Measurements from ENCODE around the gene ADGRL1.
"Not testable (repeated sequence)": the region's sequence is repeated elsewhere in the genome, so short reads cannot be mapped to it uniquely, and the experiment has no call there.

ADGRL1 gene

GRCh38 chr19:14148751-14149410 lies 57.1 kb downstream of the ADGRL1 start:
- H2BK120ac ChIP-seq (ENCODE audit: low read depth, low read length), result no peak overlapping the region
- H2AK5ac ChIP-seq (ENCODE audit: low read depth, low read length), result peak overlapping the region; percentile 81
- no peak overlapping the region for H2BK12ac ChIP-seq (ENCODE audit: low read length)
- no peaks in the 10 kb centered on the region for H3K9me3 ChIP-seq (replicated peaks in 1 of 2; ENCODE audit: control insufficient read depth in 2 of 2, insufficient read depth in 1 of 2, low read depth in 1 of 2, low read length in 2 of 2)
- H3K4me3 ChIP-seq (ENCODE audit: low read length in 2 of 2), result no peak overlapping the region
- H3K27ac ChIP-seq (replicated peaks; ENCODE audit: low read length), result peak overlapping the region; percentile 47
- H2AFZ ChIP-seq (ENCODE audit: low read length), result no peak overlapping the region
- H3K9ac ChIP-seq (ENCODE audit: low read depth, low read length, poor library complexity), result no peak overlapping the region
- no peak overlapping the region for H4K91ac ChIP-seq (ENCODE audit: low read depth, low read length, poor library complexity)
- DNase-seq (ENCODE audit: low spot score), result no peak
- H3K4me2 ChIP-seq (ENCODE audit: insufficient read depth, low read length, poor library complexity, severe bottlenecking), result no peak overlapping the region
- peaks cover 16 to 20% of the 10 kb centered on the region in 2 donors for H3K36me3 ChIP-seq (replicated peaks in 1 of 2; ENCODE audit: control insufficient read depth in 2 of 2, insufficient read depth in 2 of 2, low read length in 2 of 2)
- no peak overlapping the region for H3K4ac ChIP-seq (ENCODE audit: low read length)
- H3K18ac ChIP-seq (ENCODE audit: low read length), result peak overlapping the region; percentile 53
- no peaks in the 10 kb centered on the region for H3K27me3 ChIP-seq (ENCODE audit: control insufficient read depth in 3 of 3, insufficient read depth in 3 of 3, low read depth in 1 of 3, low read length in 3 of 3)
- WGBS, 2 donors (ENCODE audit: extremely low coverage in 2 of 2, insufficient read length in 2 of 2, insufficient replicate concordance in 1 of 2), result no CpG with 5 or more reads among the region's 13 CpGs
- no peak overlapping the region for H3K14ac ChIP-seq (ENCODE audit: low read length)
- peak overlapping the region; percentile 21 for H4K8ac ChIP-seq (ENCODE audit: low read depth, low read length)
- H2BK15ac ChIP-seq (ENCODE audit: low read length), result no peak overlapping the region
- peaks cover 12% of the 10 kb centered on the region for H3K79me1 ChIP-seq (ENCODE audit: low read depth, low read length)
- H2BK5ac ChIP-seq (ENCODE audit: low read length), result no peak overlapping the region
- H3K4me1 ChIP-seq (ENCODE audit: control insufficient read depth in 2 of 2, insufficient read depth in 1 of 2, low read depth in 1 of 2, low read length in 2 of 2), result peaks cover 13 to 17% of the 10 kb centered on the region in 2 donors
- peak overlapping the region; percentile 70 for H3K23ac ChIP-seq (ENCODE audit: low read depth, low read length, poor library complexity)

GRCh38 chr19:14147797-14148605 lies 58.0 kb downstream of the ADGRL1 start:
- Histone ChIP-seq H2BK15ac (ENCODE audit: low read length) (no peak overlapping the region), H3K79me1 (ENCODE audit: low read depth, low read length) (peaks cover 12% of the 10 kb centered on the region), H4K91ac (ENCODE audit: low read depth, low read length, poor library complexity) (no peak overlapping the region), H3K4me1 (ENCODE audit: control insufficient read depth in 2 of 2, insufficient read depth in 1 of 2, low read depth in 1 of 2, low read length in 2 of 2) (peaks cover 13 to 17% of the 10 kb centered on the region in 2 donors), H2AK5ac (ENCODE audit: low read depth, low read length) (peak overlapping the region; percentile 70), H3K27me3 (ENCODE audit: control insufficient read depth in 3 of 3, insufficient read depth in 3 of 3, low read depth in 1 of 3, low read length in 3 of 3) (no peaks in the 10 kb centered on the region), H2AFZ (ENCODE audit: low read length) (peak overlapping the region; percentile 86), H3K4ac (ENCODE audit: low read length) (no peak overlapping the region), H2BK120ac (ENCODE audit: low read depth, low read length) (no peak overlapping the region), H3K27ac (replicated peaks; ENCODE audit: low read length) (peak overlapping the region; percentile 3), H3K4me2 (ENCODE audit: insufficient read depth, low read length, poor library complexity, severe bottlenecking) (no peak overlapping the region), H3K4me3 (ENCODE audit: low read length in 2 of 2) (peak overlapping the region in 1 of 2 donors; percentile 20), H2BK5ac (ENCODE audit: low read length) (no peak overlapping the region), H3K18ac (ENCODE audit: low read length) (peak overlapping the region; percentile 67), H3K9me3 (replicated peaks in 1 of 2; ENCODE audit: control insufficient read depth in 2 of 2, insufficient read depth in 1 of 2, low read depth in 1 of 2, low read length in 2 of 2) (no peaks in the 10 kb centered on the region), H3K36me3 (replicated peaks in 1 of 2; ENCODE audit: control insufficient read depth in 2 of 2, insufficient read depth in 2 of 2, low read length in 2 of 2) (peaks cover 15 to 17% of the 10 kb centered on the region in 2 donors), H3K23ac (ENCODE audit: low read depth, low read length, poor library complexity) (peak overlapping the region; percentile 70), H3K9ac (ENCODE audit: low read depth, low read length, poor library complexity) (peak overlapping the region; percentile 75), H4K8ac (ENCODE audit: low read depth, low read length) (no peak overlapping the region), H3K14ac (ENCODE audit: low read length) (no peak overlapping the region), H2BK12ac (ENCODE audit: low read length) (no peak overlapping the region)
- WGBS, 2 donors (ENCODE audit: extremely low coverage in 2 of 2, insufficient read length in 2 of 2, insufficient replicate concordance in 1 of 2), result no CpG with 5 or more reads among the region's 20 CpGs
- DNase-seq (ENCODE audit: low spot score), result no peak

GRCh38 chr19:14146789-14147216 lies 59.2 kb downstream of the ADGRL1 start:
- Histone ChIP-seq H3K4ac (ENCODE audit: low read length) (no peak overlapping the region), H2AFZ (ENCODE audit: low read length) (no peak overlapping the region), H3K27me3 (ENCODE audit: control insufficient read depth in 3 of 3, insufficient read depth in 3 of 3, low read depth in 1 of 3, low read length in 3 of 3) (no peaks in the 10 kb centered on the region), H3K79me1 (ENCODE audit: low read depth, low read length) (peaks cover 7% of the 10 kb centered on the region), H3K36me3 (replicated peaks in 1 of 2; ENCODE audit: control insufficient read depth in 2 of 2, insufficient read depth in 2 of 2, low read length in 2 of 2) (peaks cover 3 to 5% of the 10 kb centered on the region in 2 donors), H3K14ac (ENCODE audit: low read length) (no peak overlapping the region), H2BK15ac (ENCODE audit: low read length) (no peak overlapping the region), H3K23ac (ENCODE audit: low read depth, low read length, poor library complexity) (no peak overlapping the region), H2BK5ac (ENCODE audit: low read length) (no peak overlapping the region), H3K18ac (ENCODE audit: low read length) (no peak overlapping the region), H3K4me3 (ENCODE audit: low read length in 2 of 2) (no peak overlapping the region), H3K4me1 (ENCODE audit: control insufficient read depth in 2 of 2, insufficient read depth in 1 of 2, low read depth in 1 of 2, low read length in 2 of 2) (peaks cover 13 to 17% of the 10 kb centered on the region in 2 donors), H2BK12ac (ENCODE audit: low read length) (no peak overlapping the region), H3K9me3 (replicated peaks in 1 of 2; ENCODE audit: control insufficient read depth in 2 of 2, insufficient read depth in 1 of 2, low read depth in 1 of 2, low read length in 2 of 2) (no peaks in the 10 kb centered on the region), H2BK120ac (ENCODE audit: low read depth, low read length) (no peak overlapping the region), H3K4me2 (ENCODE audit: insufficient read depth, low read length, poor library complexity, severe bottlenecking) (peak overlapping the region; percentile 3), H4K8ac (ENCODE audit: low read depth, low read length) (peak overlapping the region; percentile 7), H3K27ac (replicated peaks; ENCODE audit: low read length) (no peak overlapping the region), H3K9ac (ENCODE audit: low read depth, low read length, poor library complexity) (no peak overlapping the region), H4K91ac (ENCODE audit: low read depth, low read length, poor library complexity) (peak overlapping the region; percentile 62), H2AK5ac (ENCODE audit: low read depth, low read length) (peak overlapping the region; percentile 42)
- no CpG with 5 or more reads among the region's 7 CpGs for WGBS, 2 donors (ENCODE audit: extremely low coverage in 2 of 2, insufficient read length in 2 of 2, insufficient replicate concordance in 1 of 2)
- no peak for DNase-seq (ENCODE audit: low spot score)

- not testable (repeated sequence) for H3K36me3 ChIP-seq (replicated peaks in 1 of 2; ENCODE audit: control insufficient read depth in 2 of 2, insufficient read depth in 2 of 2, low read length in 2 of 2); H2BK120ac ChIP-seq (ENCODE audit: low read depth, low read length); H3K9ac ChIP-seq (ENCODE audit: low read depth, low read length, poor library complexity); H3K27me3 ChIP-seq (ENCODE audit: control insufficient read depth in 3 of 3, insufficient read depth in 3 of 3, low read depth in 1 of 3, low read length in 3 of 3); H3K4me2 ChIP-seq (ENCODE audit: insufficient read depth, low read length, poor library complexity, severe bottlenecking); H3K79me1 ChIP-seq (ENCODE audit: low read depth, low read length); H3K4me3 ChIP-seq (ENCODE audit: low read length in 2 of 2); H3K18ac ChIP-seq (ENCODE audit: low read length); H2BK12ac ChIP-seq (ENCODE audit: low read length); DNase-seq (ENCODE audit: low spot score); H2AFZ ChIP-seq (ENCODE audit: low read length); H2BK5ac ChIP-seq (ENCODE audit: low read length); H3K4ac ChIP-seq (ENCODE audit: low read length); H4K91ac ChIP-seq (ENCODE audit: low read depth, low read length, poor library complexity); H2AK5ac ChIP-seq (ENCODE audit: low read depth, low read length); H3K23ac ChIP-seq (ENCODE audit: low read depth, low read length, poor library complexity); H3K14ac ChIP-seq (ENCODE audit: low read length); H3K9me3 ChIP-seq (replicated peaks in 1 of 2; ENCODE audit: control insufficient read depth in 2 of 2, insufficient read depth in 1 of 2, low read depth in 1 of 2, low read length in 2 of 2); H2BK15ac ChIP-seq (ENCODE audit: low read length); H3K27ac ChIP-seq (replicated peaks; ENCODE audit: low read length); H4K8ac ChIP-seq (ENCODE audit: low read depth, low read length)
- peaks cover 13 to 17% of the 10 kb centered on the region in 2 donors for H3K4me1 ChIP-seq (ENCODE audit: control insufficient read depth in 2 of 2, insufficient read depth in 1 of 2, low read depth in 1 of 2, low read length in 2 of 2)
- WGBS, 2 donors (ENCODE audit: extremely low coverage in 2 of 2, insufficient read length in 2 of 2, insufficient replicate concordance in 1 of 2), result no CpG with 5 or more reads among the region's 10 CpGs
Observed at GRCh38 chr19:14146169-14146568, 59.8 kb downstream of the ADGRL1 start.
